ENCODE measurements around the gene RHBDD1. TPM values are rescaled to one million over a fixed set of nuclear protein-coding genes. Genes with fewer than 3 reads are reported as not detected.

Gene RHBDD1
- total RNA-seq, 1 donor from 2014 or later = 27.7 TPM

DNA sequence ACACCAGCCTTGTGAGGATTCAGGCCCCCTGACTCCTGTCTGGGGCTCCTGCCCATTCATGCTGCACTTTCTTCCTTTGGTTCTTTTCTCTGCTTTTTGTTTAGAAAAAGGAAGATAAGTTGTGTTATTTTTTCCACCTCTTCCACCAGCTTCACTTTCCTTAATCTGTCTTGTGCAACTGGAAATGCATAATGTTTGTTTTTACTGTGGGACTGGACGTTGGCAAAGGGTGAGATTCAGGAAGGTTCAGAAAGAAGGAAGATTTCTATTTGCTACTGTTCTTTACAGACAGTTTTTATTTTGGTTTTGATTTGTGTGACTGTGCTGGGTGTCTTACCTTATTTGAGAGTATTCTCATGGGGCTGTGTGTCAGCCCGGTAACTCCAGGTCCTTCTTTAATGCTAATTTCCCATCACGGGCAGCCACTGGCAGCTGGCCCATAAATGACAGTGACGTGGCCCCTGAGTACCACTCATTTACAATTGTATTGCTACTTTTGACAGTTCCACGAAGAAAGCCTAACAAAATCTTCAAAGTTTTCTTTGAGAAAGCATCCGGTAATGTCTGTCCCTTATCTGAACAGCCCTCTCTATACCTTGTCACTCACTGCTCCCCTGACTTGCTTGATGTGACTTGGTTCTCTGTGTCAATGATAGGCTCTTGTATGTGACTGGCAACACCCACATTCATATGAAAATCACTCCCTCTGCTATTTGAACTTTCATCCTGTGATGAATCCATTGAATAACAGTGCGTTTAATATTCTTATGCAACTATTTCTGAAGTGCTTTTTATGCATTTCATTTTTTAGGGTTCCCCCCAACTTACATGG is 32.7 kb downstream of the RHBDD1 start:
- Mint-ChIP-seq H3K27me3 (ENCODE audit: unreplicated experiment) (no peaks in the 10 kb centered on the region), H3K9me3 (ENCODE audit: unreplicated experiment) (no peaks in the 10 kb centered on the region), H3K4me1 (ENCODE audit: unreplicated experiment) (peaks cover 12% of the 10 kb centered on the region), H3K36me3 (ENCODE audit: unreplicated experiment) (peaks cover 33% of the 10 kb centered on the region), H3K4me3 (ENCODE audit: unreplicated experiment) (no peak overlapping the region), H3K27ac (ENCODE audit: unreplicated experiment) (no peak overlapping the region)
- TF ChIP-seq, protein P1, sequence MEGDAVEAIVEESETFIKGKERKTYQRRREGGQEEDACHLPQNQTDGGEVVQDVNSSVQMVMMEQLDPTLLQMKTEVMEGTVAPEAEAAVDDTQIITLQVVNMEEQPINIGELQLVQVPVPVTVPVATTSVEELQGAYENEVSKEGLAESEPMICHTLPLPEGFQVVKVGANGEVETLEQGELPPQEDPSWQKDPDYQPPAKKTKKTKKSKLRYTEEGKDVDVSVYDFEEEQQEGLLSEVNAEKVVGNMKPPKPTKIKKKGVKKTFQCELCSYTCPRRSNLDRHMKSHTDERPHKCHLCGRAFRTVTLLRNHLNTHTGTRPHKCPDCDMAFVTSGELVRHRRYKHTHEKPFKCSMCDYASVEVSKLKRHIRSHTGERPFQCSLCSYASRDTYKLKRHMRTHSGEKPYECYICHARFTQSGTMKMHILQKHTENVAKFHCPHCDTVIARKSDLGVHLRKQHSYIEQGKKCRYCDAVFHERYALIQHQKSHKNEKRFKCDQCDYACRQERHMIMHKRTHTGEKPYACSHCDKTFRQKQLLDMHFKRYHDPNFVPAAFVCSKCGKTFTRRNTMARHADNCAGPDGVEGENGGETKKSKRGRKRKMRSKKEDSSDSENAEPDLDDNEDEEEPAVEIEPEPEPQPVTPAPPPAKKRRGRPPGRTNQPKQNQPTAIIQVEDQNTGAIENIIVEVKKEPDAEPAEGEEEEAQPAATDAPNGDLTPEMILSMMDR (IDR thresholded peaks at IDR 0.05) = no peak
- no peak for DNase-seq (ENCODE audit: extremely low spot score, unreplicated experiment)

- H3K9me3 Mint-ChIP-seq (ENCODE audit: unreplicated experiment) = no peaks in the 10 kb centered on the region
- no peak for DNase-seq (ENCODE audit: extremely low spot score, unreplicated experiment)
- no peaks in the 10 kb centered on the region for H3K27me3 Mint-ChIP-seq (ENCODE audit: unreplicated experiment)
- H3K27ac Mint-ChIP-seq (ENCODE audit: unreplicated experiment) = no peak overlapping the region
- no peak overlapping the region for H3K4me3 Mint-ChIP-seq (ENCODE audit: unreplicated experiment)
- H3K4me1 Mint-ChIP-seq (ENCODE audit: unreplicated experiment) = peaks cover 14% of the 10 kb centered on the region
- H3K36me3 Mint-ChIP-seq (ENCODE audit: unreplicated experiment) = peaks cover 33% of the 10 kb centered on the region
- TF ChIP-seq, protein P1 (IDR thresholded peaks at IDR 0.05) = no peak
These were observed 33.5 kb downstream of the RHBDD1 start for GRCh38 chr2:226869371-226869770.

DNA sequence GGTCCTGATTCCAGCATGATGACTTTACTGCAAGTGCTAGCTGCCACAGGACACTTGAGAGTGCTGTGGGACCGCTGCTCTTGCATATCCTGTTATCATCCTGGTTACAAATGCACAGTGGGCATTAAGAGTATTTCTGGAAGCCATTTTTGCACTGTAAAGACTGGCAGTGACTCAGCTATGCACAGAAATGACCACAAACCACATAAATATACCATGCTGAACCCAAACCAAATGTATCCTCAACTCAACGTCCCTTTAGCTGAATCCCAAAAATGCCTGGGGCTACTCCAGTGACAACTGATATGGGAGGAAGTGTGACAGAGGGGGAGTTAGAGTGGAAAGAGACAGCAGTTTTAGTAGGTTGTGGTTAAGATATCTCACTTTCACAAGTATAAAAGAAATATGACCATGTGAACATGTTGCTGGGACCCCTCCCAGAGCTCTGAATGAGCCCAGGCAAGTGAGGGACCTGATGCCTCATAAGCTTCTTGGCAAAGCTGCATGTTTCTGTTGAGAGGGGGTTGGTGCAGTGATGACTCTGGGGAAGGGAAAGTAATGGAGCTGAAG is 37.3 kb downstream of the RHBDD1 start:
- no peaks in the 10 kb centered on the region for H3K9me3 Mint-ChIP-seq (ENCODE audit: unreplicated experiment)
- no peak overlapping the region for H3K27ac Mint-ChIP-seq (ENCODE audit: unreplicated experiment)
- H3K36me3 Mint-ChIP-seq (ENCODE audit: unreplicated experiment) = peaks cover 27% of the 10 kb centered on the region
- no peak overlapping the region for H3K4me3 Mint-ChIP-seq (ENCODE audit: unreplicated experiment)
- TF ChIP-seq, protein P1 (IDR thresholded peaks at IDR 0.05) = no peak
- DNase-seq (ENCODE audit: extremely low spot score, unreplicated experiment) = no peak
- H3K27me3 Mint-ChIP-seq (ENCODE audit: unreplicated experiment) = no peaks in the 10 kb centered on the region
- H3K4me1 Mint-ChIP-seq (ENCODE audit: unreplicated experiment) = peaks cover 11% of the 10 kb centered on the region

DNA sequence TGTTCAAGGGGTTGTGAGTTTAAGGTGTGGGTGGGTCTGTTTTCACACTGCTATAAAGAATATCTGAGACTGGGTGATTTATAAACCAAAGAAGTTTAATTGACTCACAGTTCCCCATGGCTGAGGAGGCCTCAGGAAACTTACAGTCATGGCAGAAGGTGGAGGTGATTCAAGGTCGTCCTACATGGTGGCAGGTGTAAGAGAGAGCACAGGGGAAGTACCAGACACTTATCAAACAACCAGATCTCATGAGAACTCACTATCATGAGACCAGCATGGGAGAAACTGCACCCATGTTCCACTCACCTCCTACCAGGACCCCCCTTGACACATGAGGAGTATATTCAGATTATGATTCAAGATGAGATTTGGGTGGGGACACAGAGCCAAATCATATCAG is 38.0 kb downstream of the RHBDD1 start:
- Mint-ChIP-seq H3K4me3 (ENCODE audit: unreplicated experiment) (no peak overlapping the region), H3K27me3 (ENCODE audit: unreplicated experiment) (no peaks in the 10 kb centered on the region), H3K9me3 (ENCODE audit: unreplicated experiment) (no peaks in the 10 kb centered on the region), H3K27ac (ENCODE audit: unreplicated experiment) (no peak overlapping the region), H3K4me1 (ENCODE audit: unreplicated experiment) (peaks cover 6% of the 10 kb centered on the region), H3K36me3 (ENCODE audit: unreplicated experiment) (peaks cover 24% of the 10 kb centered on the region)
- TF ChIP-seq, protein P1 (IDR thresholded peaks at IDR 0.05) = no peak
- no peak for DNase-seq (ENCODE audit: extremely low spot score, unreplicated experiment)

- Mint-ChIP-seq H3K27ac (ENCODE audit: unreplicated experiment) (no peak overlapping the region), H3K36me3 (ENCODE audit: unreplicated experiment) (peaks cover 24% of the 10 kb centered on the region), H3K4me3 (ENCODE audit: unreplicated experiment) (no peak overlapping the region), H3K27me3 (ENCODE audit: unreplicated experiment) (no peaks in the 10 kb centered on the region), H3K4me1 (ENCODE audit: unreplicated experiment) (peaks cover 6% of the 10 kb centered on the region), H3K9me3 (ENCODE audit: unreplicated experiment) (no peaks in the 10 kb centered on the region)
- TF ChIP-seq, protein P1 (IDR thresholded peaks at IDR 0.05) = no peak
- no peak for DNase-seq (ENCODE audit: extremely low spot score, unreplicated experiment)
These were observed 38.9 kb downstream of the RHBDD1 start for GRCh38 chr2:226874749-226875148.

All from osteocyte (in vitro differentiated cells).